Right lobe of liver (tissue), 6 donors: Measurements from ENCODE around the gene ADCY3. TPM values are rescaled to one million over a fixed set of nuclear protein-coding genes. Genes with fewer than 3 reads are reported as not detected.

Experiments used
- ATAC-seq, 4 donors: fragments of 200-7000 bp; cut with Tn5 transposase; one replicate each; pipeline ENCODE4 v1.9.1; 2020; ENCODE audit warnings: mild to moderate bottlenecking in 4 of 4, moderate library complexity in 4 of 4
- DNase-seq, 3 donors: peaks; one replicate each; pipeline ENCODE4 v3.0.0-alpha.2; 2020
- H3K27ac ChIP-seq, 3 donors: fragments of 200-600 bp; one replicate each; pipeline ENCODE4 v1.8.0; 2022
- H3K27me3 ChIP-seq, 2 donors: fragments of 200-600 bp; one replicate each; pipeline ENCODE4 v1.8.0; 2022
- H3K36me3 ChIP-seq, 4 donors: fragments of 200-600 bp; sonication (generic) in 1 of 4; one replicate each; pipeline versions ENCODE4 v1.5.1 to v1.8.0; 2017 to 2022; ENCODE audit warnings: control low read depth in 1 of 4
- H3K4me1 ChIP-seq, 4 donors: fragments of 200-600 bp; sonication (generic) in 1 of 4; one replicate each; pipeline versions ENCODE4 v1.5.1 to v1.8.0; 2017 to 2022; ENCODE audit warnings: control low read depth in 1 of 4
- H3K4me3 ChIP-seq, 3 donors: fragments of 200-600 bp; one replicate each; pipeline ENCODE4 v1.8.0; 2022
- H3K9me3 ChIP-seq, 4 donors: fragments of 200-600 bp; sonication (generic) in 1 of 4; one replicate each; pipeline versions ENCODE4 v1.5.1 to v1.8.0; 2017 to 2022; ENCODE audit warnings: control low read depth in 1 of 4
- CTCF ChIP-seq, 4 donors: fragments of 200-600 bp in 3 of 4; fragments of 450-650 bp in 1 of 4; IDR thresholded peaks; one replicate each; pipeline versions ENCODE4 v1.5.1 to v1.8.0; 2016 to 2022; ENCODE audit warnings: antibody characterized with exemption in 4 of 4, mild to moderate bottlenecking in 2 of 4
- POLR2A ChIP-seq: fragments of 450-650 bp; IDR thresholded peaks from one replicate; pipeline ENCODE4 v1.6.1; 2017; ENCODE audit warnings: antibody characterized with exemption, mild to moderate bottlenecking
- WGBS: methylation state at CpG from one replicate; pipeline ENCODE4 v1.1.6; 2018; ENCODE audit warnings: low coverage, low lambda C conversion rate; ENCODE audit not compliant: insufficient coverage; ENCODE audit errors: missing lambda C conversion rate; 5-methylcytosine and 5-hydroxymethylcytosine counted together
- intact Hi-C, 2 donors: fragments of 100-400 bp; cut with DNase I; formaldehyde crosslinking; loops; one replicate each; pipeline versions ENCODE4 v1.11.2 to v1.14.1; 2022
- total RNA-seq, 6 experiments: library from RNA; depleted of rRNA in 2 of 6; stranded (reverse); fragments of >200 nt in 2 of 6; fragmentation: NEBNext Ultra II Directional in 3 of 6; extraction: Animal tissue kit (Norgen Biotek cat#: 25700) in 3 of 6; gene quantifications; one replicate each; pipeline versions ENCODE4 v1.1.0 to v1.2.4, GENCODE V29; 2016 to 2023
- donor health status: DM: no; HTN: yes; CAD: no.
- donor health status: DM: no; HTN: no; CAD: no.
- donor health status: DM: no; HTN: no; CAD: no.
- donor health status: DM: no; HTN: yes; CAD: no.
- donor health status: DM: no; HTN: yes; CAD: no.

Gene ADCY3
- total RNA-seq, 6 experiments from 2014 or later: 2.2 to 7.0 (median 5.6) TPM

GRCh38 chr2:24887307-24887874, 32.6 kb downstream of the ADCY3 start:
- H3K27me3 ChIP-seq: no peaks in the 10 kb centered on the region

GRCh38 chr2:24886691-24887304, 33.2 kb downstream of the ADCY3 start:
- intact Hi-C loops: no loop called here
- DNase-seq (no peak), ATAC-seq (peak in 3 of 4 donors; percentile 50 to 65 (median 50))
- 35% methylated on average over 8 of the region's 16 CpGs for WGBS
- peaks cover 0 to 5% (median 0%) of the 10 kb centered on the region in 4 donors for H3K4me1 ChIP-seq
- no peak overlapping the region for H3K27ac ChIP-seq
- no peaks in the 10 kb centered on the region for H3K36me3 ChIP-seq
- no peaks in the 10 kb centered on the region for H3K27me3 ChIP-seq
- H3K4me3 ChIP-seq: no peak overlapping the region
- H3K9me3 ChIP-seq: no peaks in the 10 kb centered on the region
- TF ChIP-seq CTCF (IDR thresholded peaks at IDR 0.05): no peak
- TF ChIP-seq POLR2A: no peak

More at GRCh38 chr2:24887307-24887874, 32.6 kb downstream of the ADCY3 start:
- H3K36me3 ChIP-seq: no peaks in the 10 kb centered on the region
- no peaks in the 10 kb centered on the region for H3K9me3 ChIP-seq
- no peak overlapping the region for H3K4me3 ChIP-seq
- intact Hi-C loops: no loop called here
- 63% methylated on average over 5 of the region's 20 CpGs for WGBS
- H3K27ac ChIP-seq: no peak overlapping the region
- no peak for ATAC-seq
- H3K4me1 ChIP-seq: peaks cover 0 to 5% (median 0%) of the 10 kb centered on the region in 4 donors
- TF ChIP-seq CTCF (IDR thresholded peaks at IDR 0.05) (no peak), POLR2A (no peak)
- no peak for DNase-seq

- no peak overlapping the region for H3K27ac ChIP-seq
- TF ChIP-seq CTCF (IDR thresholded peaks at IDR 0.05): no peak
- TF ChIP-seq POLR2A: no peak
- 81% methylated on average over 6 of the region's 13 CpGs for WGBS
- no peaks in the 10 kb centered on the region for H3K9me3 ChIP-seq
- ATAC-seq (no peak), DNase-seq (no peak)
- H3K27me3 ChIP-seq: no peaks in the 10 kb centered on the region
- intact Hi-C loops: no loop called here
- no peaks in the 10 kb centered on the region for H3K36me3 ChIP-seq
- no peak overlapping the region for H3K4me3 ChIP-seq
- H3K4me1 ChIP-seq: peaks cover 0 to 5% (median 0%) of the 10 kb centered on the region in 4 donors
Observed at GRCh38 chr2:24886126-24886501, 33.9 kb downstream of the ADCY3 start.

GRCh38 chr2:24885221-24886125, 34.6 kb downstream of the ADCY3 start:
- TF ChIP-seq POLR2A (no peak), CTCF (IDR thresholded peaks at IDR 0.05) (no peak)
- Histone ChIP-seq H3K36me3 (no peaks in the 10 kb centered on the region), H3K9me3 (no peaks in the 10 kb centered on the region), H3K4me1 (peaks cover 0 to 5% (median 0%) of the 10 kb centered on the region in 4 donors), H3K4me3 (no peak overlapping the region), H3K27ac (no peak overlapping the region), H3K27me3 (no peaks in the 10 kb centered on the region)
- intact Hi-C loops: no loop called here
- peak in 2 of 4 donors; percentile 10 to 49 for ATAC-seq
- no peak for DNase-seq
- WGBS: 78% methylated on average over 9 of the region's 11 CpGs
